Stomach (tissue), 9 donors: ENCODE data around the gene KRTAP5-7. TPM values are rescaled to one million over a fixed set of nuclear protein-coding genes. Genes with fewer than 3 reads are reported as not detected.
"Not testable (repeated sequence)": the region's sequence is repeated elsewhere in the genome, so short reads cannot be mapped to it uniquely, and the experiment has no call there.

Experiments used
- DNase-seq, 2 donors: peaks; one replicate each; pipeline versions ENCODE4 v3.0.0 to v3.0.0-alpha.2; 2013 to 2019
- H3K27ac ChIP-seq, 5 donors: fragments of 200-600 bp in 4 of 5; sonication (generic) in 4 of 5; one replicate each; pipeline ENCODE4 v1.5.1; 2013 to 2019; ENCODE audit warnings: mild to moderate bottlenecking in 1 of 5, moderate library complexity in 1 of 5
- H3K27me3 ChIP-seq, 3 donors: fragments of 200-600 bp; sonication (generic); one replicate each; pipeline ENCODE4 v1.5.1; 2017 to 2019; ENCODE audit warnings: mixed run types in 1 of 3
- H3K36me3 ChIP-seq, 4 donors: fragments of 200-600 bp; sonication (generic); 1 replicate in 3 of 4; 2 replicates in 1 of 4; pipeline ENCODE4 v1.5.1; 2016 to 2019
- H3K4me1 ChIP-seq, 4 donors: fragments of 200-600 bp; sonication (generic); one replicate each; pipeline ENCODE4 v1.5.1; 2016 to 2019
- H3K4me3 ChIP-seq, 4 donors: fragments of 200-600 bp; sonication (generic) in 3 of 4; one replicate each; pipeline ENCODE4 v1.5.1; 2016 to 2019; ENCODE audit warnings: mild to moderate bottlenecking in 1 of 4
- H3K9me3 ChIP-seq, 4 donors: fragments of 200-600 bp; sonication (generic); one replicate each; pipeline ENCODE4 v1.5.1; 2016 to 2019
- CTCF ChIP-seq, 7 experiments: fragments of 450-650 bp in 4 of 7; fragments of 200-600 bp in 3 of 7; sonication (generic) in 3 of 7; IDR thresholded peaks; one replicate each; pipeline ENCODE4 v1.5.1; 2016 to 2019; ENCODE audit warnings: antibody characterized with exemption in 7 of 7, control low read depth in 2 of 7, mild to moderate bottlenecking in 1 of 7
- EP300 ChIP-seq: sonication (generic); formaldehyde crosslinking; IDR thresholded peaks from one replicate; pipeline ENCODE4 v1.6.1; 2017; ENCODE audit warnings: antibody characterized with exemption
- POLR2A ChIP-seq, 4 donors: fragments of 450-650 bp; IDR thresholded peaks; one replicate each; pipeline ENCODE4 v1.6.1; 2016; ENCODE audit warnings: antibody characterized with exemption in 4 of 4, control low read depth in 2 of 4, mild to moderate bottlenecking in 1 of 4, moderate library complexity in 1 of 4
- POLR2AphosphoS5 ChIP-seq, 3 donors: sonication (generic); formaldehyde crosslinking; IDR thresholded peaks; one replicate each; pipeline ENCODE4 v1.6.1; 2016; ENCODE audit warnings: antibody characterized with exemption in 3 of 3
- WGBS, 5 donors: extraction: QIAGEN DNeasy Blood & Tissue Kit in 3 of 5; methylation state at CpG; one replicate each; pipeline versions ENCODE4 v1.1.5 to v1.1.7; 2013 to 2018; 5-methylcytosine and 5-hydroxymethylcytosine counted together
- intact Hi-C: fragments of 100-400 bp; cut with DNase I; formaldehyde crosslinking; loops from one replicate; pipeline ENCODE4 v1.15.1; 2023; ENCODE audit warnings: low total_unique reads
- polyA plus RNA-seq, 3 donors: library from polyadenylated mRNA; stranded (reverse); fragments of 200-250 nt; gene quantifications; one replicate each; pipeline ENCODE4 v1.2.3, GENCODE V29; 2013
- total RNA-seq, 5 donors: library from RNA; depleted of rRNA; stranded (reverse); fragments of >200 nt; gene quantifications; one replicate each; pipeline versions ENCODE4 v1.1.0 to v1.2.3, GENCODE V29; 2014 to 2016
- donor health status: healthy with polysubstance abuse.
- donor health status: Bipolar disorder and iron deficiency.
- donor health status: healthy.

KRTAP5-7 gene
- total and polyA plus RNA-seq, 8 donors, result 0.10 to 4.8 TPM; not detected in 6

- Histone ChIP-seq H3K27me3 (peaks cover 0 to 38% (median 0%) of the 10 kb centered on the region in 3 donors), H3K36me3 (no peaks in the 10 kb centered on the region), H3K4me1 (peaks cover 0 to 6% (median 0%) of the 10 kb centered on the region in 4 donors), H3K9me3 (no peaks in the 10 kb centered on the region), H3K4me3 (no peak within 1 kb of the TSS), H3K27ac (no peak within 1 kb of the TSS)
- intact Hi-C loops, result no loop called here
- DNase-seq, result no peak
- WGBS, 5 donors, result 27 to 59% (median 45%) methylated on average over 2 to 5 of the region's 5 CpGs
- TF ChIP-seq CTCF (IDR thresholded peaks at IDR 0.05) (no peak), POLR2AphosphoS5 (IDR thresholded peaks at IDR 0.05) (no peak), EP300 (no peak), POLR2A (IDR thresholded peaks at IDR 0.05) (no peak)
These were observed 38.2 kb downstream of the KRTAP5-7 start, which contains the start of gene KRTAP5-10 for GRCh38 chr11:71565263-71565662. KRTAP5-10 (plus strand) TSS chr11:71565563; CDS start chr11:71565588, 25 bp downstream.

- H3K4me3 ChIP-seq, result no peak overlapping the region
- intact Hi-C loops, result no loop called here
- H3K4me1 ChIP-seq, result peaks cover 0 to 6% (median 0%) of the 10 kb centered on the region in 4 donors
- no peak for DNase-seq
- no peaks in the 10 kb centered on the region for H3K9me3 ChIP-seq
- H3K27me3 ChIP-seq, result peaks cover 0 to 38% (median 0%) of the 10 kb centered on the region in 3 donors
- 63 to 77% (median 66%) methylated on average over 10 of the region's 10 CpGs for WGBS, 5 donors
- no peak overlapping the region for H3K27ac ChIP-seq
- TF ChIP-seq CTCF (IDR thresholded peaks at IDR 0.05) (no peak), EP300 (no peak), POLR2AphosphoS5 (IDR thresholded peaks at IDR 0.05) (no peak), POLR2A (IDR thresholded peaks at IDR 0.05) (no peak)
- H3K36me3 ChIP-seq, result no peaks in the 10 kb centered on the region
These were observed 39.1 kb downstream of the KRTAP5-7 start for GRCh38 chr11:71566081-71566620.

GRCh38 chr11:71566626-71567599 is 39.8 kb downstream of the KRTAP5-7 start:
- H3K27me3 ChIP-seq, result peaks cover 0 to 38% (median 0%) of the 10 kb centered on the region in 3 donors
- 55 to 73% (median 68%) methylated on average over 18 to 21 of the region's 21 CpGs for WGBS, 5 donors
- H3K4me1 ChIP-seq, H3K36me3 ChIP-seq, intact Hi-C loops, H3K27ac ChIP-seq, H3K4me3 ChIP-seq, DNase-seq, H3K9me3 ChIP-seq: not testable (repeated sequence)

- 24 to 88% (median 81%) methylated on average over 7 to 8 of the region's 8 CpGs for WGBS, 5 donors
- H3K36me3 ChIP-seq, intact Hi-C loops: not testable (repeated sequence)
These were observed 40.6 kb downstream of the KRTAP5-7 start for GRCh38 chr11:71567633-71568032.

GRCh38 chr11:71568704-71569349 is 41.8 kb downstream of the KRTAP5-7 start:
- no peak for TF ChIP-seq CTCF (IDR thresholded peaks at IDR 0.05)
- no peak for TF ChIP-seq POLR2AphosphoS5 (IDR thresholded peaks at IDR 0.05)
- no peak for TF ChIP-seq POLR2A (IDR thresholded peaks at IDR 0.05)
- no peak for TF ChIP-seq EP300
- WGBS, 5 donors, result 56 to 75% (median 64%) methylated on average over 8 of the region's 8 CpGs
- peak in 1 of 2 donors; percentile 64 for DNase-seq
- Histone ChIP-seq H3K4me3 (no peak overlapping the region), H3K27ac (no peak overlapping the region), H3K27me3 (peaks cover 0 to 24% (median 0%) of the 10 kb centered on the region in 3 donors), H3K9me3 (no peaks in the 10 kb centered on the region), H3K36me3 (no peaks in the 10 kb centered on the region), H3K4me1 (peaks cover 0 to 6% (median 0%) of the 10 kb centered on the region in 4 donors)
- intact Hi-C loops, result no loop called here

More at GRCh38 chr11:71567633-71568032, 40.6 kb downstream of the KRTAP5-7 start:
- H3K4me3 ChIP-seq, H3K4me1 ChIP-seq, DNase-seq, H3K9me3 ChIP-seq, H3K27ac ChIP-seq: not testable (repeated sequence)
- H3K27me3 ChIP-seq, result peaks cover 0 to 36% (median 0%) of the 10 kb centered on the region in 3 donors

GRCh38 chr11:71571101-71571850 is 44.2 kb downstream of the KRTAP5-7 start:
- intact Hi-C loops, H3K4me3 ChIP-seq, H3K27me3 ChIP-seq, H3K9me3 ChIP-seq, DNase-seq, H3K36me3 ChIP-seq, H3K4me1 ChIP-seq, H3K27ac ChIP-seq: not testable (repeated sequence)
- WGBS, 5 donors, result 73 to 82% (median 78%) methylated on average over 22 to 37 of the region's 39 CpGs
